ENCODE results near the gene ATP5MC3.

GRCh38 chr2:175227393-175227792, 45.9 kb upstream of the ATP5MC3 start:
- TF ChIP-seq, protein P1, sequence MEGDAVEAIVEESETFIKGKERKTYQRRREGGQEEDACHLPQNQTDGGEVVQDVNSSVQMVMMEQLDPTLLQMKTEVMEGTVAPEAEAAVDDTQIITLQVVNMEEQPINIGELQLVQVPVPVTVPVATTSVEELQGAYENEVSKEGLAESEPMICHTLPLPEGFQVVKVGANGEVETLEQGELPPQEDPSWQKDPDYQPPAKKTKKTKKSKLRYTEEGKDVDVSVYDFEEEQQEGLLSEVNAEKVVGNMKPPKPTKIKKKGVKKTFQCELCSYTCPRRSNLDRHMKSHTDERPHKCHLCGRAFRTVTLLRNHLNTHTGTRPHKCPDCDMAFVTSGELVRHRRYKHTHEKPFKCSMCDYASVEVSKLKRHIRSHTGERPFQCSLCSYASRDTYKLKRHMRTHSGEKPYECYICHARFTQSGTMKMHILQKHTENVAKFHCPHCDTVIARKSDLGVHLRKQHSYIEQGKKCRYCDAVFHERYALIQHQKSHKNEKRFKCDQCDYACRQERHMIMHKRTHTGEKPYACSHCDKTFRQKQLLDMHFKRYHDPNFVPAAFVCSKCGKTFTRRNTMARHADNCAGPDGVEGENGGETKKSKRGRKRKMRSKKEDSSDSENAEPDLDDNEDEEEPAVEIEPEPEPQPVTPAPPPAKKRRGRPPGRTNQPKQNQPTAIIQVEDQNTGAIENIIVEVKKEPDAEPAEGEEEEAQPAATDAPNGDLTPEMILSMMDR (conservative IDR thresholded peaks at IDR 0.05 in 1 of 2, IDR thresholded peaks at IDR 0.05 in 1 of 2; ENCODE audit: extremely low read depth in 1 of 2, insufficient read depth in 1 of 2, low read depth in 1 of 2, low read length in 2 of 2), result no peak
- TF ChIP-seq EZH2 (IDR thresholded peaks at IDR 0.05; ENCODE audit: borderline replicate concordance, low read length), result no peak

Measured in mammary epithelial cell (primary cell).